GM12875 (cell line): ENCODE measurements around the gene PTK6.

ENCODE experiments used
- H3K4me3 ChIP-seq: one replicate; pipeline ENCODE4 v1.5.1; 2011; ENCODE audit warnings: low read depth, low read length, control low read depth
- CTCF ChIP-seq: IDR thresholded peaks from 2 replicates; pipeline ENCODE4 v1.5.1; 2011; ENCODE audit warnings: low read depth, mild to moderate bottlenecking, control low read depth, inconsistent platforms, low read length, moderate library complexity, borderline replicate concordance; ENCODE audit not compliant: insufficient read depth

PTK6 gene

DNA sequence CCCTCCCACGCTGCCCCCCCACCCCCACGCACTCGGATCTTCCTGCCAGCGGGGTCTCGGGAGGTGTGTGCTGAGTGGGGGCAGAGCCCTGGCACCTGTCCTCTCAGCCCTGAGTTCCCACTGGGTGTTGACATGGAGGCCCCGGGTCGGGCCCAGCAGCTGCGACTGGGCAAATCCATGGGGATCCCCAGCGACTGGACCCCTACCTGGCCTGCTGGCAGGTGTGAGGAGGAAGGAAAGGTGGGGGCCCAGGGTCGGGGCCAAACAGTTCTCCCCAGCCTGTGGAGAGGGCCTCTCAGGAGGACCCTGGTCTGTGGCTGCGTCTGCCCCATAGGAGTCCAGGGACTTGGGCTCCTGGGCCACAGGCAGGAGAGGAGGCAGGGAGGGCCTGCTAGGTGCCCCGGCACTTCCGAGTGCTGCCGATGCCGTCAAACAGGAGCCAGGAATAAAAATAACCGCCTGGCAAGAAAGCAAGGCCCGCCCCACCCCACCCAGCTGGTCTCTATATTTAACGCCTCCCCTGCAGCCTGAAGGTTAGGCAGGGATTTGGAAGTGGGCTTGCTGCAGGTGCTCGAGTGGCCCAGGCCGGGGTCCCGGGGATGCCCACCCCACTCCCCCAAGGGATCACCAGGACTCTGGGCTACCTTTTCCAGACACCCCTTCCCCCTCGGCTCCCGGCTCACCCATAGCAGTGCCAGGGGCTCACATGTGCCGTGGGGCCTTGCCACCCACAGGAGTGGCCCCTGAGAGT, 36.9 kb downstream of the PTK6 start:
- no peak for TF ChIP-seq CTCF
- H3K4me3 ChIP-seq: no peak overlapping the region

GRCh38 chr20:63499338-63499969, 37.7 kb downstream of the PTK6 start:
- TF ChIP-seq CTCF: no peak

DNA sequence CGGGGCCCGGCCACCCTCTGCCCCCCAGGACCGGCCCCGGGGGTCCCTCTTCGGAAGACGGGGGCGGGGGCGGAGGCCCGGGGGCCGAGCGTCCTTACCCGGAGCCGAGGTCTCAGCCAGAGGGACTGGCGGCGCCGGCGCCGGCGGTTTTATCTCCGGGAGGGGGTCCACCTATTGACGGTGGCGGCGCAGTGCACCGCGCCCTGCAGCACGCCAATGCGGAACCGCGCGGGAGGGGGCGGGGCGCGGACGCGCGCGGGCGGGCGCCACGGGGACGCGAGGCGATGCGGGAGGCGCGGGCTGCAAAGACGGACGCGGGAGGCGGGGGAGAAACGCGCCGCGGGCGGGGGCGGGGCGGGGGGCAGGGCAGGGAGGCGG, 38.2 kb downstream of the PTK6 start, which contains the start of gene EEF1A2:
Gene EEF1A2, minus strand, starts transcription at position 124 of the 378 bp plus-strand sequence. CDS start 1,320 bp downstream, outside the sequence.
- TF ChIP-seq CTCF: no peak
- no peak within 1 kb of the TSS for H3K4me3 ChIP-seq

More at GRCh38 chr20:63499338-63499969, 37.7 kb downstream of the PTK6 start:
- no peak overlapping the region for H3K4me3 ChIP-seq

- TF ChIP-seq CTCF: no peak
- no peak overlapping the region for H3K4me3 ChIP-seq
Observed at GRCh38 chr20:63497946-63498935, 38.9 kb downstream of the PTK6 start.

DNA sequence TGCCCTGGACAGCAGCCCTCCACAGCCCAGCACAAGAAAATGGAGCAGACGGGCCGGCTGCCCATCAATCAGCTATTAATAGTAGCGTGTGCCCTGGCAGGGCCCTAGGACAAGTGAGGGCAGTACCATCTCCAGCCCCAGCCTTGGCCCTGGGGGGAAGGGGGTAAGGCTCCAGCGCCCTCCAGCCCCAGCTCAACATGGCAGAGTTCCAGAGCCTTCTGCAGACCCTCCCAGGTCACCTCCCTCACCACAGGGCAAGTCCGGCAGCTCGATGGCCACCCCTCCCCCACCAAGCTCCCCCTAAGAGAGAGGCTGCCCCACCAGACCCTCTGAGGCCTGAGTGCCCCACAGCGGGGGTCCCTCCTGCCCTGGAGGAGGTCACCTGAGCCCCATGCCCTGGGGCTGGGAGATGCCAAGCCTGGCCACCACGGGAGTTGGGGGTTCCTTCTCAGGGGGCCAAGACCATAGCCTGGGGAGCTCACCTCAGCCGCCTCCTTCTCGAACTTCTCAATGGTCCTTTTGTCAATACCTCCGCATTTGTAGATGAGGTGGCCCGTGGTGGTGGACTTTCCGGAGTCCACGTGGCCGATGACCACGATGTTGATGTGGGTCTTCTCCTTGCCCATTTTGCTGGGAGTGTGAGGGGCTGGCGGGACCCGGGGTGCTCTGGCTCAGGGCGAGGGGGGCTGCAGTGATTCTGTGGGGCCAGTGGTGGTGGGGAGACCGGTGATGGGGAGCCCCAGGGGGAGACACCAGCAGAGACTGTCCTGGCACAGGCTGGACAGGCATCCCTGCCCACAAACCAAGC, 39.8 kb downstream of the PTK6 start:
- H3K4me3 ChIP-seq: no peak overlapping the region
- TF ChIP-seq CTCF: no peak

- H3K4me3 ChIP-seq: no peak overlapping the region
- TF ChIP-seq CTCF: no peak
Observed at GRCh38 chr20:63496596-63497120, 40.5 kb downstream of the PTK6 start.
